Nephron progenitor cell (in vitro differentiated cells): ENCODE data around the gene METTL21C.

Experiments used
- DNase-seq: peaks from one replicate; pipeline ENCODE4 v3.0.0; 2021
- H3K27ac Mint-ChIP-seq: 2 replicates; pipeline ENCODE4 v1.8.0; 2021; ENCODE audit warnings: mild to moderate bottlenecking, moderate library complexity, mixed read lengths
- H3K27me3 Mint-ChIP-seq: 2 replicates; pipeline ENCODE4 v1.8.0; 2021; ENCODE audit warnings: mild to moderate bottlenecking, low read depth, mixed read lengths; ENCODE audit not compliant: poor library complexity
- H3K36me3 Mint-ChIP-seq: 2 replicates; pipeline ENCODE4 v1.8.0; 2021; ENCODE audit warnings: low read depth, mixed read lengths
- H3K4me1 Mint-ChIP-seq: 2 replicates; pipeline ENCODE4 v1.8.0; 2021; ENCODE audit warnings: mixed read lengths
- H3K4me3 Mint-ChIP-seq: 2 replicates; pipeline ENCODE4 v1.8.0; 2021; ENCODE audit warnings: mild to moderate bottlenecking, moderate library complexity, mixed read lengths
- H3K9me3 Mint-ChIP-seq: 2 replicates; pipeline ENCODE4 v1.8.0; 2021; ENCODE audit warnings: mild to moderate bottlenecking, moderate library complexity, mixed read lengths
- TF ChIP-seq, protein P1 (sequence below): fragments of 200-600 bp; sonication (generic); IDR thresholded peaks from 2 replicates; pipeline ENCODE4 v1.5.0; 2021; ENCODE audit warnings: antibody characterized with exemption

Gene METTL21C

DNA sequence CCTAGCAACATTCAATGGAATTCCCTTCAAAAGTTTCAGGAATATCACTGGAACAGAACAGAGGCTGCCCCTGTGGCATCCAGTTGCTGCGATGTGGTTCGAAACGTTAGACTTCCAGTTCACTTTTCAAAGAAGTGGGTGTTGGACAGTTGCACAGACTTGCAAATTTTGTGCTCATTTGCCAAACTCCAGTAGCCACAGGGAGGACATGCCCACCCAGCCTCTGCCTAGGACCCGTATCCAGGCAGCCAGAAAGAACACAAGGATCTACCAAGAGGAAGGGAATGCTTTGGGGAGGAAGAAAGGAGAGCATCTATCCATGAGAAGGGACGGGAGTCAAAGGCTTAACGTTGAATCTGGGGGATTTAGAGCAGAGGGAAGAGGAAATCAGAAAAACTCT is at the start of gene METTL21C:
Gene METTL21C, minus strand, starts transcription at position 108 of the 400 bp plus-strand sequence. CDS start 546 bp downstream, outside the sequence.
- H3K27me3 Mint-ChIP-seq = peaks cover 10% of the 10 kb centered on the region
- H3K36me3 Mint-ChIP-seq = peaks cover 4% of the 10 kb centered on the region
- H3K4me3 Mint-ChIP-seq = no peak within 1 kb of the TSS
- H3K9me3 Mint-ChIP-seq = peaks cover 29% of the 10 kb centered on the region
- no peak for DNase-seq
- no peak within 1 kb of the TSS for H3K27ac Mint-ChIP-seq
- H3K4me1 Mint-ChIP-seq = peaks cover 49% of the 10 kb centered on the region
- TF ChIP-seq, protein P1, sequence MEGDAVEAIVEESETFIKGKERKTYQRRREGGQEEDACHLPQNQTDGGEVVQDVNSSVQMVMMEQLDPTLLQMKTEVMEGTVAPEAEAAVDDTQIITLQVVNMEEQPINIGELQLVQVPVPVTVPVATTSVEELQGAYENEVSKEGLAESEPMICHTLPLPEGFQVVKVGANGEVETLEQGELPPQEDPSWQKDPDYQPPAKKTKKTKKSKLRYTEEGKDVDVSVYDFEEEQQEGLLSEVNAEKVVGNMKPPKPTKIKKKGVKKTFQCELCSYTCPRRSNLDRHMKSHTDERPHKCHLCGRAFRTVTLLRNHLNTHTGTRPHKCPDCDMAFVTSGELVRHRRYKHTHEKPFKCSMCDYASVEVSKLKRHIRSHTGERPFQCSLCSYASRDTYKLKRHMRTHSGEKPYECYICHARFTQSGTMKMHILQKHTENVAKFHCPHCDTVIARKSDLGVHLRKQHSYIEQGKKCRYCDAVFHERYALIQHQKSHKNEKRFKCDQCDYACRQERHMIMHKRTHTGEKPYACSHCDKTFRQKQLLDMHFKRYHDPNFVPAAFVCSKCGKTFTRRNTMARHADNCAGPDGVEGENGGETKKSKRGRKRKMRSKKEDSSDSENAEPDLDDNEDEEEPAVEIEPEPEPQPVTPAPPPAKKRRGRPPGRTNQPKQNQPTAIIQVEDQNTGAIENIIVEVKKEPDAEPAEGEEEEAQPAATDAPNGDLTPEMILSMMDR = no peak

GRCh38 chr13:102742506-102742905 is 47.7 kb upstream of the METTL21C start:
- no peak overlapping the region for H3K4me3 Mint-ChIP-seq
- peaks cover 68% of the 10 kb centered on the region for H3K9me3 Mint-ChIP-seq
- TF ChIP-seq, protein P1 = no peak

GRCh38 chr13:102742101-102742500 is 47.3 kb upstream of the METTL21C start:
- no peak for DNase-seq
- H3K36me3 Mint-ChIP-seq = peaks cover 7% of the 10 kb centered on the region
- TF ChIP-seq, protein P1 = no peak
- H3K4me1 Mint-ChIP-seq = no peaks in the 10 kb centered on the region
- H3K27ac Mint-ChIP-seq = no peak overlapping the region
- peaks cover 21% of the 10 kb centered on the region for H3K27me3 Mint-ChIP-seq
- no peak overlapping the region for H3K4me3 Mint-ChIP-seq
- peaks cover 65% of the 10 kb centered on the region for H3K9me3 Mint-ChIP-seq

More at GRCh38 chr13:102742506-102742905, 47.7 kb upstream of the METTL21C start:
- no peak for DNase-seq
- Mint-ChIP-seq H3K27ac (no peak overlapping the region), H3K4me1 (no peaks in the 10 kb centered on the region), H3K36me3 (peaks cover 7% of the 10 kb centered on the region), H3K27me3 (peaks cover 21% of the 10 kb centered on the region)

- no peak overlapping the region for H3K4me3 Mint-ChIP-seq
- H3K27me3 Mint-ChIP-seq = peaks cover 7% of the 10 kb centered on the region
- H3K27ac Mint-ChIP-seq = no peak overlapping the region
- H3K36me3 Mint-ChIP-seq = no peaks in the 10 kb centered on the region
- DNase-seq = no peak
- peaks cover 9% of the 10 kb centered on the region for H3K9me3 Mint-ChIP-seq
- no peaks in the 10 kb centered on the region for H3K4me1 Mint-ChIP-seq
- TF ChIP-seq, protein P1 = no peak
These were observed 34.9 kb upstream of the METTL21C start for GRCh38 chr13:102729560-102730270.

GRCh38 chr13:102726430-102726829 is 31.6 kb upstream of the METTL21C start:
- Mint-ChIP-seq H3K4me3 (no peak overlapping the region), H3K27ac (no peak overlapping the region), H3K9me3 (peaks cover 3% of the 10 kb centered on the region), H3K36me3 (no peaks in the 10 kb centered on the region), H3K27me3 (peaks cover 7% of the 10 kb centered on the region), H3K4me1 (no peaks in the 10 kb centered on the region)
- no peak for DNase-seq
- TF ChIP-seq, protein P1 = no peak

- Mint-ChIP-seq H3K9me3 (peaks cover 3% of the 10 kb centered on the region), H3K36me3 (no peaks in the 10 kb centered on the region), H3K4me1 (no peaks in the 10 kb centered on the region), H3K27ac (no peak overlapping the region), H3K27me3 (peaks cover 3% of the 10 kb centered on the region), H3K4me3 (no peak overlapping the region)
- DNase-seq = no peak
- TF ChIP-seq, protein P1 = no peak
These were observed 30.1 kb upstream of the METTL21C start for GRCh38 chr13:102724923-102725322.
